Nephron (organoid): ENCODE results near the gene MFNG.

Experiments
- H3K27ac Mint-ChIP-seq, 3 experiments: 2 replicates each; pipeline ENCODE4 v1.8.0; 2020; ENCODE audit warnings: mixed read lengths in 3 of 3, mild to moderate bottlenecking in 2 of 3, moderate library complexity in 1 of 3
- H3K27me3 Mint-ChIP-seq: 2 replicates; pipeline ENCODE4 v1.8.0; 2021; ENCODE audit warnings: low read depth, mild to moderate bottlenecking, moderate library complexity, mixed read lengths
- H3K36me3 Mint-ChIP-seq: 2 replicates; pipeline ENCODE4 v1.8.0; 2020; ENCODE audit warnings: low read depth, mixed read lengths
- H3K4me1 Mint-ChIP-seq: 2 replicates; pipeline ENCODE4 v1.8.0; 2020; ENCODE audit warnings: mixed read lengths
- H3K4me3 Mint-ChIP-seq, 3 experiments: 2 replicates each; pipeline ENCODE4 v1.8.0; 2020; ENCODE audit warnings: mild to moderate bottlenecking in 3 of 3, mixed read lengths in 3 of 3, moderate library complexity in 2 of 3
- H3K9me3 Mint-ChIP-seq: 2 replicates; pipeline ENCODE4 v1.8.0; 2020; ENCODE audit warnings: mixed read lengths
- TF ChIP-seq, protein P1 (sequence below), 3 experiments: fragments of 200-600 bp; sonication (generic); IDR thresholded peaks; one replicate each; pipeline ENCODE4 v1.5.0; 2021; ENCODE audit warnings: antibody characterized with exemption in 3 of 3; ENCODE audit not compliant: unreplicated experiment in 3 of 3

The MFNG gene

DNA sequence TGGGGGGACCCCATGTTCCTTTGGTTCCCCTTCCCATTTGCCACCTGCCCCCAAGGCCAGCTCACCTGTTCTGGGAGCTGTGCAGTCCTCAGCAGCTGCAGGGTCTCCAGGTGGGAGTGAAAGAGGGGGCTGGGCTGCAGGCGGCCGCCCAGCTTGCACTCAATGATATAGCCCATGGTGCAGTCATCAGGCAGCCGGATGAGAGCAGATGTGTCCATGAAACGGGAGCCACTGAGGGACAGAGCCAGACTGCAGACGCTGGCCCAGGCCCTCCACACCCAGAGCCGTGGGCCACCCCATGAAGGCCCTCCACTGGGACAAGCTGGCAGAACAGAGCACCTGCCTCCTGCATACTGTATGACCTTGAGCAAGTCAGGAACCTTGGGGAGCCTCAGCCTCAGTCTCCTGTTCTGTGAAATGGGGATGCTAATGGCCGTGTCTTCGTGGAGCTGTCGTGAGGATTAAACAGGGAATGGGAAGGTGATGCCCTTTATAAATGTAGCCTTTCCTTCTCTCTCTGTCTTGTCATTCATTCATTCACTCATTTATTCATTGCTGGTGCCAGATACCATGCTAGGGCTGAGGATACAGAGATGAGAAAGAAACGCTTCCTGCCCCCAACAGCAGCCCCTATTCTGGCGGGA lies 11.6 kb downstream of the MFNG start:
- Mint-ChIP-seq H3K27me3 (peaks cover 32% of the 10 kb centered on the region), H3K4me1 (no peaks in the 10 kb centered on the region), H3K27ac (no peak overlapping the region), H3K36me3 (no peaks in the 10 kb centered on the region), H3K9me3 (no peaks in the 10 kb centered on the region), H3K4me3 (no peak overlapping the region)
- TF ChIP-seq, protein P1, sequence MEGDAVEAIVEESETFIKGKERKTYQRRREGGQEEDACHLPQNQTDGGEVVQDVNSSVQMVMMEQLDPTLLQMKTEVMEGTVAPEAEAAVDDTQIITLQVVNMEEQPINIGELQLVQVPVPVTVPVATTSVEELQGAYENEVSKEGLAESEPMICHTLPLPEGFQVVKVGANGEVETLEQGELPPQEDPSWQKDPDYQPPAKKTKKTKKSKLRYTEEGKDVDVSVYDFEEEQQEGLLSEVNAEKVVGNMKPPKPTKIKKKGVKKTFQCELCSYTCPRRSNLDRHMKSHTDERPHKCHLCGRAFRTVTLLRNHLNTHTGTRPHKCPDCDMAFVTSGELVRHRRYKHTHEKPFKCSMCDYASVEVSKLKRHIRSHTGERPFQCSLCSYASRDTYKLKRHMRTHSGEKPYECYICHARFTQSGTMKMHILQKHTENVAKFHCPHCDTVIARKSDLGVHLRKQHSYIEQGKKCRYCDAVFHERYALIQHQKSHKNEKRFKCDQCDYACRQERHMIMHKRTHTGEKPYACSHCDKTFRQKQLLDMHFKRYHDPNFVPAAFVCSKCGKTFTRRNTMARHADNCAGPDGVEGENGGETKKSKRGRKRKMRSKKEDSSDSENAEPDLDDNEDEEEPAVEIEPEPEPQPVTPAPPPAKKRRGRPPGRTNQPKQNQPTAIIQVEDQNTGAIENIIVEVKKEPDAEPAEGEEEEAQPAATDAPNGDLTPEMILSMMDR (IDR thresholded peaks at IDR 0.05; ENCODE audit: unreplicated experiment in 3 of 3), result no peak

DNA sequence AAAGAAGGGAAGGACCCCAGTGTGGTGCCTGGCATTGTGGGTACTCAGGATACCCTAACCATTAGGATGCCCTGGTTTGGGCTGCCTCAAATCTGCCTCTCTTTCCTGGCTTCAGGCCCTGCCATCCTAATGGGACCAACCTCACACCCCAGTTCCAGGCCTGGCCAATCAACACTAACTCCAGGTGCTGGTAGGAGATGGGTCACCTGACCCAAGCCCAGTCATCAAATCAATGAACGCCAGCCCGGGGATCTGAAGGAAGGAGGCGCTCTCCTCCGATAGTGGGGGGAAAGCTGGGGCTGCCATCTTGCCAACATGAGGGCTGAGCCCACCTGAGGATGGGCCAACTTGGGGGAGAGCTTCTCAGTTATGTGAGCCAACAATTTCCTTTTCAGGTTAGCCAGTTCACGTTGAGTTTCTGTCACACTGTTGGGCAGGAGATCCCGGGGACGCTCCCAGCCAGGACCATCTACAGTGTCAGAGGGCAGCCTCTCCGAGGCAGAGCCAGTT lies 12.7 kb downstream of the MFNG start:
- no peak overlapping the region for H3K4me3 Mint-ChIP-seq
- H3K36me3 Mint-ChIP-seq, result no peaks in the 10 kb centered on the region
- no peaks in the 10 kb centered on the region for H3K9me3 Mint-ChIP-seq
- H3K27ac Mint-ChIP-seq, result no peak overlapping the region
- H3K27me3 Mint-ChIP-seq, result peaks cover 32% of the 10 kb centered on the region
- no peaks in the 10 kb centered on the region for H3K4me1 Mint-ChIP-seq
- TF ChIP-seq, protein P1 (IDR thresholded peaks at IDR 0.05; ENCODE audit: unreplicated experiment in 3 of 3), result no peak

DNA sequence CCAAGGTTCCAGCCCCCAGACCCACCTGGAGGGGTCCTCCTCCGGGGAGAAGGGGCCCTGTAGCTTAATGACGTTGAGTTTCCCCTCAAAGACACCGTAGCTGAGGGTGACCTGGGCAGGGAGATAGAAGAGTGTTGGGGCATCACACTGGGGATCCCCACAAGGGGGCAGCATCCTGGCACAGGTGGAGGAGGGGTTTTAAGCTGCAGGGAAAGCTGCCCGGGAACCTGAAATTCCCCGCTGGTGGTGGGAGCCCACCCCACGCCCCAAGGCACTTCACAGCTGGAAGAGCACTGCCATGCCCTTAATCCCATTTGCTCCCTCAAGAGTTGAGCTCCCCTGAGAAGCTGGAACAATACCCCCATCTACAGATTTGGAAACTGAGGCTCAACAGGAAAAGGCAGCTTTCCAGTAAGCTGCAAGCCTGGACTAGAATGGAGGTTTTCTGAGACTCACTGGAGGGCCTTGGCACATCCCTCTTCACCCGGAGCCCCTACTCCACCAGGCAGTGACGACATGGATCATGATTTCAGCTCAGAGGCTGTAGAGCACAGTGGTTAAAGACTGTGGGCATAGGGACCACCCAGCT lies 13.7 kb downstream of the MFNG start:
- Mint-ChIP-seq H3K36me3 (no peaks in the 10 kb centered on the region), H3K4me3 (no peak overlapping the region), H3K4me1 (no peaks in the 10 kb centered on the region), H3K27ac (no peak overlapping the region), H3K27me3 (peaks cover 31% of the 10 kb centered on the region), H3K9me3 (no peaks in the 10 kb centered on the region)
- TF ChIP-seq, protein P1 (IDR thresholded peaks at IDR 0.05; ENCODE audit: unreplicated experiment in 3 of 3), result peak; percentile 21 to 40 (median 24)

DNA sequence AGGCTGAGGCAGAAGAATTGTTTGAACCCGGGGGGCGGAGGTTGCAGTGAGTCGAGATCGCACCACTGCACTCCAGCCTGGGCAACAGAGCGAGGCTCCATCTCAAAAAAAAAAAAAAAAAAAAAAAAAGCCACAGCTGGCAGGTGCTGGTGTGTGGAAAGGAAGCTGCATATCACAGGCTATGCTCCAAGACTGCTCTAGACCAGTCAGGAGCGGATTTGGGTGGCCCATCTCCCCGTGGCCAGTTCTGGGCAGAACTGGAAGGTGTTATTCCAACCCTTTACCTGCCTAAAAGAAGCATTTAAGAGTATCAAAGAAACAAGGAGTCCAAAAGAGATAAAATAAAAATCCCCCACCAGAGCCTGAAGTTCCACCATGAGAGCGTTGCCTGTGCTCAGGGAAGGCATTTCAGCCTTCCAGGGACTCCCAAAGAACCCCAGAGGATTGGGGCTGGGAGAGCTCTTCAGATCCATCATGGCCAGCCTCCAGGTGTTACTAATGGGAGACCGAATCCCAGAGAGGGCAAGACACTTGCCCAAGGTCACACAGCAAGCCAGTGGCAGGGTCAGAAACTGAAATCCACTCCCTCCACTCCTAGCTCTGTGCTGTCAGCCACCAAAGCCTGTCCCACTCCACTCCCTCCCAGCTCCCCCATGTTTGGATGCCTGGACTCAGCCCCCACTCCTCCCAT lies 14.3 kb downstream of the MFNG start:
- H3K27me3 Mint-ChIP-seq, result peaks cover 34% of the 10 kb centered on the region
- no peaks in the 10 kb centered on the region for H3K36me3 Mint-ChIP-seq
- TF ChIP-seq, protein P1 (IDR thresholded peaks at IDR 0.05; ENCODE audit: unreplicated experiment in 3 of 3), result no peak
- H3K27ac Mint-ChIP-seq, result no peak overlapping the region
- no peaks in the 10 kb centered on the region for H3K9me3 Mint-ChIP-seq
- H3K4me3 Mint-ChIP-seq, result no peak overlapping the region
- H3K4me1 Mint-ChIP-seq, result no peaks in the 10 kb centered on the region

DNA sequence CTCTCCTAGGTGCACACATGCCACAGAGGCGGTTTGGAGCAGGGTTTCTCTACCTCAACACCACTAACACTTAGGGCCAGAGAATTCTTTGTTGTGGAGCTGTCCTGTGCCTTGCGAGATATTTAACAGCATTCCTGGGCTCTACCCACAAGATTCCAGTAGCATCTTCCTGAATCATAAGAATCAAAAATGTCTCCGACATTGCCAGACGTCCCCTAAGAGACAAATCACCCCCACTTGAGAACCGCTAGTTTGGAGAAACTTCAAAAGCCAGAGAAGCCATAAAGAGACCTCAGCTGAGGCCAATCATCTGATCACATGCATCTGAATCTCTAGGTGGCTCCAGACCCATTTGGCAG lies 16.1 kb downstream of the MFNG start:
- no peaks in the 10 kb centered on the region for H3K9me3 Mint-ChIP-seq
- H3K4me1 Mint-ChIP-seq, result no peaks in the 10 kb centered on the region
- peaks cover 37% of the 10 kb centered on the region for H3K27me3 Mint-ChIP-seq
- no peaks in the 10 kb centered on the region for H3K36me3 Mint-ChIP-seq
- H3K4me3 Mint-ChIP-seq, result no peak overlapping the region
- TF ChIP-seq, protein P1 (IDR thresholded peaks at IDR 0.05; ENCODE audit: unreplicated experiment in 3 of 3), result no peak
- H3K27ac Mint-ChIP-seq, result no peak overlapping the region
